HG03025 (cell line): ENCODE data around the gene RALGDS.

Experiments
- ATAC-seq: cut with Tn5 transposase; IDR thresholded peaks from one replicate; pipeline ENCODE4 v1.9.1; 2021; ENCODE audit warnings: mild to moderate bottlenecking, moderate library complexity; ENCODE audit not compliant: unreplicated experiment, low FRiP score

Gene RALGDS

DNA sequence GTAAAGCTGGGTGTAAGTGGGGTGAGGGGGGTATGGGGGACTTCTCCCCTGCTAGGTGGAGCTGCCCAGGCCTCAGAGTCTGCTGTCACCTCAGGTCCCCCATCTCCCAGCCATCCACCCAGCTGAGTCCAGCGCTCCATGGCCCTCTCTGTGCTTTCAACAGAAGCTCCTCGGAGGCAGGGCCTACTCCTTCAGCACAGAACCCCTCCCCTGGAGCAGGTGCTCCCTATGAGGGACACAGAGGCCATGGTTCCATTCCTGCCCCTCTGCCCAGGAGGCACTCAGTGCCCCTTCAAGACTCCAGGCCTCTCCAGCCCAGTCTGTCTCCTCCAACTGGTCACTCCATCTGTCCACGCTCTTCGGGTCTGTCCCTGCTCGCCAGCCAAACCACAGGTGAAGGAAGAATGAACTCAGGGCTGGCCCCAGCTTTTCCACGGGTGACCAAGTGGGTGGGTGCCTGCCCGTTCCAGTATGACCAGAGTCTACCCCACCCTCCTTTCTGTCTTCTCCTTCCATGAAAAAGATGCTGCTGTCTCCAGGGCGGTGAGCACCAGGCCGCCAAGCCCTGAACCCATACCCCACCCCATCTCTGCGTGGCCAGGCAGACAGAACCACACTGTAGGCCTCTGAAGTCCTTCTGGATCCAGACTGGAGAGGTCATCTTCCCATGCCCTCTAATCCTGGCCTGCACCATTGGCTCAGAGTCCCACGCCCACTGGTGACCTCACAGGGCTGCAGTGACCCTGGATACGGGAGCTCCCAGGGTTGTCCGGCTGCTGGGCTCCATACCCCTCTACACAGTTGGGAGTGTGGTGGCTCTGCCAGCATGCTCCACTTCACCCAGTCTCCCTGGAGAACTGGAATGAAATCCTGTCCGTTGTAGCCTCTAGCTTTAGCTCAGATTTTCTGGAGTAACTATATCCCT, 30.8 kb upstream of the RALGDS start:
- no peak for ATAC-seq

DNA sequence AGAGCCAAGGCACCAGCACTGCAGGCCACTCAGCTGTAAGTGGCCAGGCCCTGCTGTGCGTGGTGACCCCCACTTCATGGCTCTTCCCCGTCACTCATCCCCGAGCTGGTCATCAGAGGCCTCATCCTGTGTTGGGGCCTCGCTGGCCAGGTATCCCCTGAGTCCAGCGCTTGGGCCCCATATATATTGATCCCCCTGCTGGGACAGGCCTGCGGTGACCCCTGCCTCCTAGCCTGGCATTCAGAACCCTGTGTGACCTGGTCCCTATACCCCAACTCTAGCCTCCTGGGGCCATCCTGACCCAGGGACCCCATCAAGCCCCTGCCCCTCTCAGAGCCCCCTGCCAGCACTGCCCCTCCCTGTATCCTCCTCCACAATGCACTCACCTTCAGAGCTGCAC, 30.0 kb upstream of the RALGDS start:
- no peak for ATAC-seq

DNA sequence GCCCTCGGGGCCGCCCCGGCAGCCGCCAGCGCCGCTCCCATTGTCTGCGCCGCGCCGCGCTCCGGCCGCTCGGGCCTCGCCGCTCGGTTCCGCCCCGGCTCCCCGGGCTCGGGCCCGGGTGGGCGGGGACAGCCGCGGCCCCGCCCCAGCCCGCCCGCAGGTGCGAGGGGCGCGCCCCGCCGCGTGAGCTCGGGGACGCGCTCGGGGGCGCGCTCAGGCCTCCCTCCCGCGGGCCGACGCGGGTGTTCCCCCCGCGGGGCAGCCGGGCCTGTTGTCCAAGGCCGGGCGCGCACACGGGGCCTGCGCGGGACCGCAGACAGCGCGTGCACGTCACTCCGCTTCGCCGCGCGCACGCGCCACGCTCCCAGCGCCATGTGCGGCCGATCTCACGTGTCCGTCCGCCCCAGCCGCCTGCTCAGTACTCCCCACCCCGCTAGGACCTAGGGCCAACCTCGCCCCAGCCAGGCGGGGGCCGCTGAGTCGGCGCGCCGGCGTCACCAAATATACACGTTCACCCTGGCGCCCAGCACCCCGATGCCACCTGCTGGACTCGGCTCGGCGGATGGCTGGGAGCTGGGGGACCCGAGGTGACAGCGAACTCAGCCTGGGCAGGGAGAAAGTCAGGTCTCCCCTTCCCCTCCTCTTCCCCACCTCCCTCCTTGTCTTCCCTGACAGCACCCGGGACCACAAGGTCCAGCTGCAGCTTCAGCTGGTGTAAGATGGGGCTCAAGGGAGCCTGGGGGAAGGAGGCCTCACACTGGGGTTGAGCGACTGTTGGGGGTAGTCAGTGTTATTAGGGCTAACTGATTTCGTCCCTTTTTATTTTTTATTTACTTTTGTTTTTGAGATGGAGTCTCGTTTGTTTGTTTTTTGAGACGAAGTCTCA, 28.3 kb upstream of the RALGDS start:
- peak; percentile 55 for ATAC-seq

DNA sequence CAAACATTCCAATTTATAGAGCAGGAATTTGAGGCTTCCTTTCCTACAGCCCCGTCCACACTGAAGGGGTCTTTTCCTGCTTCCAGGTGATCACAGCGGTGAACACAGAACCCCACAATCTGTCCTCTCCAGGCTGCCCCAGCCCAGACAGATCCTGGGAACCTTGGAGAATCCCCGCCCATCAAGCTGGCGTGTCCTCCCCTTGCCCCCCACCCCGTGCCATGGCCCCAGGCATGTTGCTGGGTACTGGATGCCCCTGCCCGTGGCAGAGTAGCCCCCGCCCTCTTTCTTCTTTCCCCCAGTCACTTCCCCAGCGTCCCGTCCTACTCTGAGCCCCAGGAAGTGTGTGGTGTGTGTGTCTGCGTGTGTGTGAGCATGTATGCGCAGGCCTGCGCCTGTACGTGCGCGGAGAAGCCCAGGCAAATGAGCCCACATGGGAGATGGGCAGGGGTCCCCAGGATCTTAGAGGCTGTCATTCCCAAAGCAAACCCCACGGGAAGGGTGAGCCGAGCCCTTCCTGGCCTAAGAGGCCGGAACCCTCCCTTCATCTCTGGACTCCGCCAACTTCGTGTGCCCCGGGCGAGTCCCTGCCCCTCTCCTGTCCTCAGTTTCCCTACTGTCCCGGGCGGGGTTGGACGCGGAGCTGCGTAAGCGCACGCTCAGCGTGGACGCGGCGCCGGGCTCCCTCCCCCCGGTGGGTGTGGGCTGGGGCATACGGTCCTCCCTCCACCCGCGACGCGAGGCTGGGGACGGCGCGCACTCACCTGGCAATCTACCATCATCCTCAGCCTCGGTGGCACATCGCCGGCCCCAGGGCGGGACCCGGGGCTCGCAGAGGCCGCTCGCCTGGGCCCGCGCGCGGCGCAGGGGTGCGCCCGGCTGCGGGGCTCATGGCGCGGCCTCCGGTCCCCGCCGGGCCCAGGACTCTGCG, 27.4 kb upstream of the RALGDS start:
- peak; percentile 4 for ATAC-seq

DNA sequence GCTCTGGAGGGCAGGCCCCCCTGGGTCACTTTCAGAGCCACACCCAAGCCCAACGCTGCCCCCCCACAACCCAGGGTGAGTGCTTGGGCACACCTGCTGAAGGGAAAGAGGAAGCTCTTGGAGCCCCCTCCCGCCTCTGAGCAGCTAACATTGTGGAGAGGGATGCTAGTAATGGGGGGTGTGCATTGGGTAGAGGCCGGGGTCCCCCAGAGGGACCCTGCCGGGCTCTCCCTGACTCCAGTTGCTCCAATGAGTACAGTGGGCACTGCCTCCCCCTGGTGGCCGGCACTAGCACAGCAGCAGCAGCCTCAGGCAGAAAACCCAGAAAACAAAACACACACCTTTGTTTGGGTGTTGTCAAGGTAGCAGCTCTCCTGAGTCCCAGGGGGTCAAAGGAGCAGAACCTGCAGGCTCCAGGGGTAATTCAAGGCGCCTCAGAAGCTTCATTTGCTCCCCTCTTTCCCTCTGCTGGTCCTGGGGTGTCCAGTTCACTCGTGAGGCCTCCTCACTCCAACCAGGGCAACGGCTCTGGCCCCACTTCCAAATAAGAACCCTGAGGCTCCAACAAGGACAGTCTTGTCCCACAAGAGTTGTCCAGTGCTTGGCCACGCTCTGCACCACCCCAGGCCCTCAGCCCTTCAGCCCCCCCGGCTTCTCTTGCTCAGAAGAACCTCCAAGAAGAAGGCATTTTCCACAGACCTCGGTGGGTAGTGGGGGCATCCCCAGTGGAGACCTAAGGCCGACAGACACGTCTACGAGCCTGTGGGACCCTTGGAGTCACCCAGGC, 26.6 kb upstream of the RALGDS start:
- ATAC-seq = no peak

DNA sequence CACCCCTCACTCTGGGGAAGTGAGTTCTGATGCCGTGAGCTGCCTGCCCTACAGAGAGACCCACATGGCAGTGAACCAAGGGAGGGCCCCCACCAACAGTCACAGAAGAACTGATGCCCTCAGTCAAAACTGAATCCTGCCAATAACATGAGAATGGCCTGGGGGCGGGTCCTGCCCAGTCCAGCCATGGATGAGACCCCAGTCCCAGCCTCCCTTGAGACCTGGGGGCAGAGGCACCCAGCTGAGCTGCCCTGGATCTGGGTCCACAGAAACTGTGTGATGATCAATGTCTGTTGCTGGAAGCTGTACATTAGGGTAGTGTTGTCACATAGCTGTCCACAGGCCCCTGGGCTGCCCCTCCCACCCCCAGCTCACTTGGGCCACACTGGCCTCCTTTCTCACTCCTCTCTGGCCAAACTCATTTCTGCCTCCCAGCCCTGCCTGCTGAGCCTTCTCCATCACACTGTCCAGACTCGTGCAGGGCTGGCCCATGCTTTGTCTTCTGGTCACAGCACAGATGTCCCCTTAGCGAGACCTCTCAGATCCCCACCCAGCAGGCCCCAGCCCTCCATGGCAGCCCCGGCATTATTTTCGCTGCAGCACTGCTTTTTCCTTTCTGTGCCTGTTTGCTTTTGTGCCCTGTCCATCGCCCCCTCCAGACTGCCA, 25.8 kb upstream of the RALGDS start:
- ATAC-seq = no peak

DNA sequence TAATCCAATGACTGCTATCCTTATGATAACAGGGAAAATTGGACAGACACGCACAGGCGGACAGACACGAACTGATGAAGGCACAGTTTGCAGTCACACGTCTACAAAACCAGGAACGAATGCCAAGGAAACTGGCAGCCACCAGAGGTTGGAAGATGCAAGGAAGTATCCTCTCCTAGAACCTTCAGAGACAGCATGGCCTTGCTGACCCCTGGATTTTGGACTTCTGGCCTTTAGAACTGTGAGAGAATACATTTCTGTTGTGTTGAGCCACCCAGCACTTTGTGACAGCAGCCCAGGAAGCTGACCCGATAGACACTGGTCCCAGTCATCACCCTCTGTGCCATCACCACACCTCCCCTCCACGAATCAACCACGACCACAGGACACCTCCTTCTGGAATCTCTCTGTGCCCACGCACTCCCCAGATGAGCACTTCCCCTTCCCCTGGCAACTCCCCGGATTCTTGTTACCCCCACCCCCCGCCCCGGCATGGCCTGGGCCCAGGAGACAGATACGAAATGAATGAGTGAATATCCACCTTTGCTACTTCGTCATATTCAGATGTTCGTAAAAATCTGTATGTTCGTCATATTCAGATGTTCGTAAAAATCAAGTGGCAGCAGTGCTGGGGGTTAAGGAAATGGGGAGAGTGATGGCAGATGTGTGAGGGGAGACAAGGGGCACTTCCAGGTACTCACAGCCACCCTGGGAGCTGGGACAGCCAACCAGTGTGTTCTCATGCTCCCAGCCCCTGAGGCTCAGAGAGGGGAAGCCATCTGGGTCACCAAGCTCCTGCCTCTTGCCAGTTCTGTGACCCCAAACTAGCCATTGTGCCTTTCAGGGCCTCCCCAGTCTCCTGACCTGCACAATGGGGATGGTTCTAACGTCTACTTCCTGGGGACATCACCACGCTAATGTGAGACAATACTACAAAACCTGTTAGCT, 24.1 kb upstream of the RALGDS start:
- no peak for ATAC-seq

DNA sequence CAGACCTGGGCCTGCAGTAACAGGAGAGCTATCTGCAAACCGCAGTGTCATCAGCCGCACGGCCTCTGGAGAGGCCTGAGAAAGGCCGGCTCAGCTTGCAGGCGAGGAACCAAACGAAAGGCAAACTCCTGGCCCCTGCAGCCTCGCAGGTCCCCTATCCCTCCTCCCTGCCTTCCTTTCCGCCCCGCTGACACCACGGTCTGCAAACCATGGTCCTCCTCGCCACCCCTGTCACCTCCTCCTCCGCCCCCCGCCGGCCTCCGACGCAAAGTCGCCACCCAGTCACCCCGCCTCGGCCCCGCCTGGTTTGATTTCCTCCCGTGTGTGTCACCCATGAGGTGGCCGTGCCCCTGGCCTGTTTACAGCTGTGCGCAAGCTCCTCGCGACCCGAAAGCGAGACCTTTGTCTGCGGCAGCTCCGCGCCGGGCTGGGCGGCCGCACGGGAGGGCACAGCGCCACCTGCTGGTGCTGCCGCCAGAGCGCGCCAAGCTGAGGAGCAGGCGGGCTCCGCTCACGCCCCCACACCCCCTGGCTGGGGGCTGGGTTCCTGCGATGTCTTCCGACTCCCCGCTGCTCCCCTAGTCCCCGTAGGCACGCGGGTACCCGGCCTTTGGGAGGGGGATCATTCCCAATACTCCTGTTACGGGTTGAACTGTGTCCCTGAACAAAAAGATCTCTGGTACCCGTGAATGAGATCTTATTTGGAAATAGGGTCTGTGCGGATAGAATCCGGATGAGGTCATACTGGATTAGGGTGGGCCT, 23.3 kb upstream of the RALGDS start:
- no peak for ATAC-seq

DNA sequence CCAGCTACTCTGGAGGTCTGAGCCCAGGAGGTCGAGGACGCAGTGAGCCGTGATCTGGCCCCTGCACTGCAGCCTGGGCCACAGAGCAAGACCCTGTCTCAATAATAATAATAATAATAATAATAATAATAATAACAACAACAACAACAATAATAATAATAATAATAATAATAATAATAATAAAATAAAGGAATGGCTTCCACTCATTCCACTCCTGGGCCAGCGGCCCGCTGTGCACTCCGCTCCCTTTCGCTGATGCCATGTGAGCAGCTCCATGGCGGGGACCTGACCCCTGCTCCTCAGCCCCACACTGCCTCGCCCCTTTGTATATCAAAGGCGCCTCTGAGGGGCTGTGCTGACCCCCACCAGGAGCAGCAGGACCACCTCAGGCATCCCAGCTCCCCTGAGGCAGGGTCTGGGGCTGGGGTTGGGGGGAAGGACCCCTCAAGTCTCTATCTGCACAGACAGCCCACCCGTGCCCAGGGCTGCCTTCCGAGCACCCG, 22.6 kb upstream of the RALGDS start:
- ATAC-seq = no peak

DNA sequence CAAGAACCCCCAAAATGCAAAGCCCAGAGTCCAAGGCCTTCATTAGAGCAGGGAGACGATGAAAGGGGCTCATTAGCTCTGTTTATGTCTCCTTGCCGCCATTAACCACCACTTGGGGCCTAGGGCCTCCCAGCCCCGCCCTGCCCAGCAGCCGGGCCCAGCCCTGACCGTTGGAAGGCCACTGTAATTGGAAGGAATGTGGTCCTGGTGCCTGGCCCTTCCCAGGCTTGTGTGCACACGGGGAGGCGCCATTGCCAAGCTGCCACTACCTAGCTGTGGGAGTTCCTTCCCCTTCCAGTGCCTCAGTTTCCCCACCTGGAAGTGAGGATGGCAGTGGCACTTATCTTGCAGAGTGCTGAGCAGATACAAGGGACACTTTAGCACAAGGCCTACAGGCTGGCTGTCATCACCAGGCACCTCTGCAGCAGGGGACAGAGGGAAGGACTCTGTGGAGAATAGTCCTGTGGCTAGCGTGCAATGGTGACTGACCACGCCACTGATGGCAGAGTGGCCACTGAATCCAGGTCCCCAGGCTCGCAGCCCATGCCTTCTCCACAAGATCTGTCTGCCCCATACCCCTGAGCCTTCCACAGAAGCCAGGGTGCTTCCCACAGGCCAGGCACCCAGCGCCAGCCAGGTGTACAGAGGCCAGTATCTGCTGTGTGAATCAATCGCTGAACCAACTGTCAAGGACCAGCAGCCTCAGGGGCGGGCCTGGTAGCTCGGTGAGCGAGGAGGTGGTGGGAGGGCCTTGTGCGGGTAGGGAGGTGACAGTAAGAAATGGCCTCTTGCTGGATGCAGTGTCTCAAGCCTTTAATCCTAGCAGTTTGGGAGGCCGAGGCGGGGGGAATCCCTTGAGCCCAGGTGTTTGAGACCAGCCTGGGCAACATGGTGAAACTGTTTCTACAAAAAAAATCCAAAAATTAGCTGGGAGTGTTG, 21.9 kb upstream of the RALGDS start:
- ATAC-seq = no peak

DNA sequence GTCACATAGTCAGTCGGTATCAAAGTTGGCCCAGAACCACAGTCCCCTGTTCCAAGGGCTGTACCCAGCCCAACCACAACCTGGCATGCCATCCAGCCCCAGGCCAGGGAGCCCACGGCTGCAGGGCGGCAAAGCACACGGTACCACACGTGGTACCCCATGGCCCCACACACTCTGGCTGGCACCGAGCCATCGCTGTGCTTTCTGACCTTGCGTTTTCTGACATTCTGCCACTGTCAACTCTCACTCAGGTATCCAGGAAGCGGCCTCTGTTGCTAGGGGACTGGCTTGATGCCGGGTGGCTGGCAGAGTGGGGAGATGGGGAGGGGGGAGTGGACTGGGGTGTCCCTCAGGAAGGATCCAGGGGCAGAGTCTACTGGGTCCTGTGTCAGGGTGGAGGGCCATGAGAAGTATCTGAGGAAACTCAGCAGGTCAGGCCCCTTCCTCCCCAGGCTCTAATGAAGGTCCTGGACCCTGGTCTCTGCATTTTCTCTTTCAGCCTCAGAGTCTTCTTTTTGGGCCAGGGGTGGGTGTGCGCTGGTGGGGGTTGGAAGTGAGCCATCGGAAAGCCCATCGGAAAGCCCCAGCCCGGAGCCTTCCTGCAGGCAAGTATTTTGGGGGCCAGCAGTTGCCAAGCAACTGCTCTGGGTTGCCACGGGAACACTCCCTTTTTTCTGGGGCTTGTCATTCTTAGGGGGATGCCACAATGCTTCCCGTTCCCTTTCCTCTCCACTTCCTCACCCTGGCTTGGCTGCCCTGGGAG, 21.0 kb upstream of the RALGDS start:
- no peak for ATAC-seq

DNA sequence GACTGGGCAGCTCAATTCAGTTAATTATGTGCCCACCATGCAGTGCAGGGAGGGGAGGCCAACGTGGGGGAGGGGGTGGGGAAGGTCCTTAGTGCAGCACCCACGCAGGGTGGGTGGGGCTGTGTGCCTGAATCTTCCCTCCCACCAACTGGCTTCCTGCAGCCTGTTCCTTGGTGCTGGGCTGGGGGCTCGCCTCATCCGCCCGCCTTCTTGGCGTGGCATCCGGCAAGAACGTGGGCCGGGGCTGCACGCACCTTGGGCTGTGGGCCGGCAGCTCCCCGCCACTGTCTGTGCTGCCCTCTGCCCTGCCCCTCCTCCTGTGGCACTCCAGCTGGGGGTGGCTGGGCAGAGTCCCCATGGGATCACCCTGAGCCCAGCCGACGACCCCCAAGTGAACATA, 19.6 kb upstream of the RALGDS start:
- no peak for ATAC-seq

DNA sequence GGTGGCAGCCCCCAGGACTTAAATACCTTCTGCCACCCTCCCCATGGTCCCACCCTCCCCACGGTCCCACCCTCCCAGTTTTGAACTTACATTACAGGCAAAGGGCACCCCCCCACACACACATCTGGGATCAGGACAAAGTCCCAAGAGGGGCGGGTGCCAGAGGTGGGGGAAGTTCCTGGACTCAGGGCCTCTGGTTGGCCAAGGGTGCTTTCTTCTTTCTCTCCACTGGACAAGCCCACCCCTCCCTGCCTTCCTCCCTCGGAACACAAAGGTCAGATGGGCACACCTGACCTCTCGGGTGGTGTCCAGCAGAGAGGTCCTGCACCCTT, 19.1 kb upstream of the RALGDS start:
- ATAC-seq = no peak

DNA sequence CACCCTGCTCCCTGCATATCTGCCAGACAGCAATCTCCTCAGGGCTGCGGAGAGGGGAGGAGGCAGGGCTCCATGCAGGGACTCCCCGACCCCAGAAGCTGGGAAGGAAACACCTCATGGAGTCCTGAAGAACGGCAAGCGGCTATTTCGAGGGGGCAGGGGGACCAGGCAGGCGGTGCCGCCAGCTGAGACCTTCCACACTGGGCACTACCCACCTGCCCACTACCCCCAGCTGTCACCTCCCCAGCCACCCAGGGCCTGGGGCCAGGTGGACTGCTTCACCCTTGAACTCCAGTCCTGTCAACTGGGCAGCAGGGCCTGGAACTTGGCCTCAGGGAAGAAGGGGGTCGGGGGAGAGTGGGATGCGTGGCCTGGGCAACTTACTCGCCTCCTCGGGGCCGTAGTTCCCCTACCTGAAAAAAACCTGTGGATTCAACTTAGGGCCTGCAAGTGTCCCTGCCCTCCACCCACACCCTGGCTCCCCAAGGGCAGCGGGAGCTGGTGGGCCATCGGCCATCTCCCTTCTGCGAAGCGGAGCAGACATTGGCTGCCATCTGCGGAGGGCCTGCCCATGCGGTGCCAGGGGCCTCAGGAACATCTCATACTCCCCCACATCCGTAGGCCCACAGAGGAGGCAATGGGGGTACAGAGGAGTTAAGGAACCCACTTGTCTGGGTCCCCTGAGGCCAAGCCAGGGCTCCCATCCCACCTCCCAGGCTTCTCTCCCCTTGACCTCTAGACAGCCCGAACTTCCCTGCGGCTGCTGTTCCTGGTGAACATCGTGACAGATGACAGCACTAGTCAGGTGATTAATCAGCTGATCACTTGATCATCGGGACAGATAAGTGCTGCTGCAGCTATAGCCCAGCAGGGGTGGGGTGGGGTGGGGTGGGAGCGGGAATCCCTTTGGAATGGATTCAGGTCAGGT, 18.5 kb upstream of the RALGDS start:
- ATAC-seq = no peak
